Measurements from ENCODE around the gene BSN. TPM values are rescaled to one million over a fixed set of nuclear protein-coding genes. Genes with fewer than 3 reads are reported as not detected.

The BSN gene
- total and polyA plus RNA-seq, 2 donors (not counting 1 experiment from before 2014, with no cell fraction given) = 0.03 to 0.20 TPM

GRCh38 chr3:49661281-49661680, 107.0 kb downstream of the BSN start:
- intact Hi-C loops (cut with micrococcal nuclease) = no loop called here
- Mint-ChIP-seq H3K4me1 (no peaks in the 10 kb centered on the region), H3K9me3 (ENCODE audit: insufficient read depth) (no peaks in the 10 kb centered on the region), H3K4me3 (no peak overlapping the region), H3K27me3 (peaks cover 5% of the 10 kb centered on the region), H3K27ac (no peak overlapping the region)
- no peak overlapping the region for H3K4me3 ChIP-seq (ENCODE audit: control extremely low read depth in 1 of 5, extremely low read depth in 1 of 5, insufficient read depth in 1 of 5, low read depth in 2 of 5, low read length in 4 of 5)
- H3K36me3 ChIP-seq (replicated peaks in 1 of 2; ENCODE audit: control extremely low read depth in 1 of 2, control insufficient read depth in 1 of 2, extremely low read depth in 1 of 2, insufficient read depth in 2 of 2, low read length in 1 of 2) = no peaks in the 10 kb centered on the region
- ATAC-seq (ENCODE audit: low read depth) (no peak), DNase-seq (no peak)
- 95% methylated on average over 14 of the region's 14 CpGs for WGBS (ENCODE audit: insufficient coverage)
- ChIA-PET CTCF (no interaction called here), POLR2A (no interaction called here)
- H3K79me2 ChIP-seq (ENCODE audit: control insufficient read depth, insufficient read depth, low read length) = no peaks in the 10 kb centered on the region
- peaks cover 0 to 5% (median 0%) of the 10 kb centered on the region in 4 experiments for H3K27me3 ChIP-seq (replicated peaks in 1 of 4; ENCODE audit: control extremely low read depth in 1 of 4, control insufficient read depth in 3 of 4, insufficient read depth in 4 of 4, low read length in 3 of 4)
- TF ChIP-seq EZH2 (IDR thresholded peaks at IDR 0.05; ENCODE audit: borderline replicate concordance, insufficient read depth, low read depth, low read length, poor library complexity, severe bottlenecking) (no peak), CTCF (IDR thresholded peaks at IDR 0.05) (no peak)
- no peak overlapping the region for H3K4me2 ChIP-seq (replicated peaks; ENCODE audit: low read depth, low read length, poor library complexity, severe bottlenecking)
- H2AFZ ChIP-seq (ENCODE audit: insufficient read depth, low read depth, low read length, poor library complexity, severe bottlenecking) = no peak overlapping the region
- no peaks in the 10 kb centered on the region for H4K20me1 ChIP-seq (ENCODE audit: control insufficient read depth, insufficient read depth, low read length, poor library complexity, severe bottlenecking)
- no peak overlapping the region for H3K27ac ChIP-seq (ENCODE audit: low read length in 2 of 2)
- no peak overlapping the region for H3K9ac ChIP-seq (ENCODE audit: low read length)
- no peaks in the 10 kb centered on the region for H3K4me1 ChIP-seq (ENCODE audit: control insufficient read depth in 2 of 2, insufficient read depth in 2 of 2, low read length in 2 of 2)
- no peaks in the 10 kb centered on the region for H3K9me3 ChIP-seq (ENCODE audit: control extremely low read depth in 1 of 3, control insufficient read depth in 2 of 3, insufficient read depth in 1 of 3, low read length in 2 of 3)

DNA sequence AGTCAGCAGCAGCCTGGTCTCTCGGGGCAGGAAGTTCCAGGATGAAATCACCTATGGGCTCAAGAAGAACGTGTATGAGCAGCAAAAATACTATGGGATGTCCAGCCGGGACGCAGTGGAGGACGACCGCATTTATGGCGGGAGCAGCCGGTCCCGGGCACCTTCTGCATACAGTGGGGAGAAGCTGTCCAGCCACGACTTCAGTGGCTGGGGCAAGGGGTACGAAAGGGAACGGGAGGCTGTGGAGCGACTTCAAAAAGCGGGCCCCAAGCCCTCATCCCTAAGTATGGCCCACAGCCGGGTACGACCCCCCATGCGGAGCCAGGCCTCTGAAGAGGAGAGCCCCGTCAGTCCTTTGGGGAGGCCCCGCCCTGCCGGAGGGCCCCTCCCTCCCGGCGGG, 107.7 kb downstream of the BSN start:
- intact Hi-C loops (cut with micrococcal nuclease) = no loop called here
- ChIA-PET CTCF (no interaction called here), POLR2A (no interaction called here)
- TF ChIP-seq EZH2 (IDR thresholded peaks at IDR 0.05; ENCODE audit: borderline replicate concordance, insufficient read depth, low read depth, low read length, poor library complexity, severe bottlenecking) (no peak), CTCF (IDR thresholded peaks at IDR 0.05) (no peak)
- peaks cover 5% of the 10 kb centered on the region for H3K27me3 Mint-ChIP-seq
- Histone ChIP-seq H3K79me2 (ENCODE audit: control insufficient read depth, insufficient read depth, low read length) (no peaks in the 10 kb centered on the region), H3K9me3 (ENCODE audit: control extremely low read depth in 1 of 3, control insufficient read depth in 2 of 3, insufficient read depth in 1 of 3, low read length in 2 of 3) (no peaks in the 10 kb centered on the region), H3K27ac (ENCODE audit: low read length in 2 of 2) (no peak overlapping the region), H4K20me1 (ENCODE audit: control insufficient read depth, insufficient read depth, low read length, poor library complexity, severe bottlenecking) (no peaks in the 10 kb centered on the region), H3K4me2 (replicated peaks; ENCODE audit: low read depth, low read length, poor library complexity, severe bottlenecking) (no peak overlapping the region), H3K9ac (ENCODE audit: low read length) (no peak overlapping the region), H3K4me3 (ENCODE audit: control extremely low read depth in 1 of 5, extremely low read depth in 1 of 5, insufficient read depth in 1 of 5, low read depth in 2 of 5, low read length in 4 of 5) (no peak overlapping the region), H2AFZ (ENCODE audit: insufficient read depth, low read depth, low read length, poor library complexity, severe bottlenecking) (no peak overlapping the region), H3K4me1 (ENCODE audit: control insufficient read depth in 2 of 2, insufficient read depth in 2 of 2, low read length in 2 of 2) (no peaks in the 10 kb centered on the region), H3K27me3 (replicated peaks in 1 of 4; ENCODE audit: control extremely low read depth in 1 of 4, control insufficient read depth in 3 of 4, insufficient read depth in 4 of 4, low read length in 3 of 4) (peaks cover 0 to 1% (median 0%) of the 10 kb centered on the region in 4 experiments), H3K36me3 (replicated peaks in 1 of 2; ENCODE audit: control extremely low read depth in 1 of 2, control insufficient read depth in 1 of 2, extremely low read depth in 1 of 2, insufficient read depth in 2 of 2, low read length in 1 of 2) (no peaks in the 10 kb centered on the region)
- no peak overlapping the region for H3K4me3 Mint-ChIP-seq
- H3K27ac Mint-ChIP-seq = no peak overlapping the region
- ATAC-seq (ENCODE audit: low read depth) (no peak), DNase-seq (no peak)
- 95% methylated on average over 20 of the region's 22 CpGs for WGBS (ENCODE audit: insufficient coverage)
- no peaks in the 10 kb centered on the region for H3K9me3 Mint-ChIP-seq (ENCODE audit: insufficient read depth)
- no peaks in the 10 kb centered on the region for H3K4me1 Mint-ChIP-seq
